Mesenchymal stem cell (in vitro differentiated cells and primary cell): Measurements from ENCODE around the gene GAL.

Source experiments
- DNase-seq: peaks from one replicate; pipeline ENCODE4 v3.0.0-alpha.2; 2013
- H2AFZ ChIP-seq: one replicate; pipeline ENCODE4 v1.6.1; 2013; ENCODE audit warnings: low read depth, mild to moderate bottlenecking, control low read depth, inconsistent platforms, low read length, moderate library complexity
- H2AK5ac ChIP-seq: 2 replicates; pipeline ENCODE4 v1.6.1; 2013; ENCODE audit warnings: low read length, moderate library complexity, mild to moderate bottlenecking, inconsistent platforms; ENCODE audit not compliant: severe bottlenecking
- H2BK120ac ChIP-seq: one replicate; pipeline ENCODE4 v1.6.1; 2013; ENCODE audit warnings: low read depth, mild to moderate bottlenecking, inconsistent platforms, low read length, moderate library complexity
- H2BK12ac ChIP-seq, 2 experiments: one replicate each; pipeline ENCODE4 v1.6.1; 2013; ENCODE audit warnings: inconsistent platforms in 2 of 2, low read length in 2 of 2, mild to moderate bottlenecking in 2 of 2, moderate library complexity in 2 of 2, control low read depth in 1 of 2
- H2BK15ac ChIP-seq: one replicate; pipeline ENCODE4 v1.6.1; 2013; ENCODE audit warnings: mild to moderate bottlenecking, low read depth, inconsistent platforms; ENCODE audit not compliant: poor library complexity, severe bottlenecking
- H2BK5ac ChIP-seq: 2 replicates; pipeline ENCODE4 v1.6.1; 2013; ENCODE audit warnings: low read depth, mild to moderate bottlenecking, low read length, control low read depth, inconsistent platforms; ENCODE audit not compliant: poor library complexity, severe bottlenecking
- H3K14ac ChIP-seq, 2 experiments: one replicate each; pipeline ENCODE4 v1.6.1; 2013; ENCODE audit warnings: inconsistent platforms in 2 of 2, low read length in 2 of 2, control low read depth in 1 of 2, mild to moderate bottlenecking in 1 of 2, moderate library complexity in 1 of 2
- H3K18ac ChIP-seq, 2 experiments: one replicate each; pipeline ENCODE4 v1.6.1; 2013; ENCODE audit warnings: inconsistent platforms in 2 of 2, low read length in 2 of 2, control low read depth in 1 of 2, low read depth in 1 of 2, mild to moderate bottlenecking in 1 of 2
- H3K23ac ChIP-seq, 2 experiments: one replicate each; pipeline ENCODE4 v1.6.1; 2013; ENCODE audit warnings: inconsistent platforms in 2 of 2, low read length in 2 of 2, mild to moderate bottlenecking in 2 of 2, moderate library complexity in 2 of 2, control low read depth in 1 of 2
- H3K27ac ChIP-seq: 2 replicates; pipeline ENCODE4 v1.5.1; 2013; ENCODE audit warnings: mild to moderate bottlenecking, moderate library complexity, low read length, control low read depth, inconsistent platforms; ENCODE audit not compliant: poor library complexity, severe bottlenecking
- H3K27me3 ChIP-seq, 2 experiments: 2 replicates each; pipeline versions ENCODE4 v1.6.1 to v1.7.0; 2013; ENCODE audit warnings: low read length in 2 of 2, mild to moderate bottlenecking in 2 of 2, moderate library complexity in 2 of 2, control low read depth in 1 of 2, inconsistent platforms in 1 of 2; ENCODE audit not compliant: control insufficient read depth in 1 of 2, insufficient read depth in 1 of 2
- H3K36me3 ChIP-seq, 2 experiments: 2 replicates each; pipeline versions ENCODE4 v1.6.1 to v1.7.0; 2013; ENCODE audit warnings: low read length in 2 of 2, control low read depth in 1 of 2, inconsistent platforms in 1 of 2, low read depth in 1 of 2, mild to moderate bottlenecking in 1 of 2; ENCODE audit not compliant: insufficient read depth in 2 of 2, control insufficient read depth in 1 of 2
- H3K4ac ChIP-seq, 2 experiments: one replicate each; pipeline ENCODE4 v1.6.1; 2013; ENCODE audit warnings: inconsistent platforms in 2 of 2, low read length in 2 of 2, mild to moderate bottlenecking in 2 of 2, moderate library complexity in 2 of 2, control low read depth in 1 of 2, low read depth in 1 of 2
- H3K4me1 ChIP-seq: 2 replicates; pipeline ENCODE4 v1.6.1; 2013; ENCODE audit warnings: low read depth, low read length, control low read depth; ENCODE audit not compliant: control insufficient read depth, insufficient read depth
- H3K4me2 ChIP-seq: 2 replicates; pipeline ENCODE4 v1.6.1; 2013; ENCODE audit warnings: low read length, mild to moderate bottlenecking, inconsistent platforms; ENCODE audit not compliant: poor library complexity, severe bottlenecking
- H3K4me3 ChIP-seq, 2 experiments: 2 replicates each; pipeline versions ENCODE4 v1.5.1 to v1.7.0; 2013; ENCODE audit warnings: low read length in 2 of 2, mild to moderate bottlenecking in 2 of 2, control low read depth in 1 of 2, low read depth in 1 of 2; ENCODE audit not compliant: insufficient read depth in 1 of 2
- H3K79me1 ChIP-seq: replicated peaks from 2 replicates; pipeline ENCODE4 v1.6.1; 2013; ENCODE audit warnings: mild to moderate bottlenecking, control low read depth, low read length, inconsistent platforms; ENCODE audit not compliant: poor library complexity, severe bottlenecking
- H3K9ac ChIP-seq: 2 replicates; pipeline ENCODE4 v1.7.0; 2013; ENCODE audit warnings: mild to moderate bottlenecking, low read length, moderate library complexity
- H3K9me3 ChIP-seq: 2 replicates; pipeline ENCODE4 v1.7.0; 2013; ENCODE audit warnings: mild to moderate bottlenecking, low read length; ENCODE audit not compliant: control insufficient read depth
- H4K8ac ChIP-seq: one replicate; pipeline ENCODE4 v1.6.1; 2013; ENCODE audit warnings: inconsistent platforms, mild to moderate bottlenecking, low read length, moderate library complexity
- H4K91ac ChIP-seq: one replicate; pipeline ENCODE4 v1.6.1; 2013; ENCODE audit warnings: mild to moderate bottlenecking, low read length, inconsistent platforms
- WGBS: methylation state at CpG from one replicate; pipeline ENCODE4 v1.1.7; 2013; ENCODE audit warnings: mixed read lengths; 5-methylcytosine and 5-hydroxymethylcytosine counted together

The GAL gene

GRCh38 chr11:68722143-68722542 lies 37.8 kb downstream of the GAL start:
- H3K23ac ChIP-seq = no peak overlapping the region
- DNase-seq = no peak
- H3K14ac ChIP-seq = no peak overlapping the region
- no peak overlapping the region for H3K4ac ChIP-seq
- no peak overlapping the region for H3K18ac ChIP-seq
- H4K91ac ChIP-seq = no peak overlapping the region
- no peaks in the 10 kb centered on the region for H3K4me1 ChIP-seq
- H4K8ac ChIP-seq = no peak overlapping the region
- H3K27ac ChIP-seq = no peak overlapping the region
- H2BK5ac ChIP-seq = no peak overlapping the region
- no peaks in the 10 kb centered on the region for H3K79me1 ChIP-seq
- H2BK15ac ChIP-seq = no peak overlapping the region
- no peak overlapping the region for H3K4me2 ChIP-seq
- H3K27me3 ChIP-seq = peaks cover 26 to 60% of the 10 kb centered on the region in 2 experiments
- H2BK12ac ChIP-seq = no peak overlapping the region
- H3K9ac ChIP-seq = no peak overlapping the region
- peaks cover 20% of the 10 kb centered on the region for H3K9me3 ChIP-seq
- H2BK120ac ChIP-seq = no peak overlapping the region
- no peak overlapping the region for H2AK5ac ChIP-seq
- no peak overlapping the region for H2AFZ ChIP-seq
- no peak overlapping the region for H3K4me3 ChIP-seq
- WGBS = no CpG with 5 or more reads among the region's 1 CpG
- H3K36me3 ChIP-seq = no peaks in the 10 kb centered on the region

GRCh38 chr11:68724293-68724692 lies 39.9 kb downstream of the GAL start:
- Histone ChIP-seq H3K9me3 (peaks cover 12% of the 10 kb centered on the region), H3K4me3 (no peak overlapping the region), H3K79me1 (no peaks in the 10 kb centered on the region), H2BK120ac (no peak overlapping the region), H3K27me3 (peaks cover 27 to 64% of the 10 kb centered on the region in 2 experiments), H2BK12ac (no peak overlapping the region), H3K18ac (no peak overlapping the region), H3K4me2 (no peak overlapping the region), H2BK15ac (no peak overlapping the region), H3K14ac (no peak overlapping the region), H3K4ac (no peak overlapping the region), H3K23ac (no peak overlapping the region), H2AK5ac (no peak overlapping the region), H2AFZ (no peak overlapping the region), H3K27ac (no peak overlapping the region), H4K8ac (no peak overlapping the region), H4K91ac (no peak overlapping the region), H3K36me3 (no peaks in the 10 kb centered on the region), H3K9ac (no peak overlapping the region), H2BK5ac (no peak overlapping the region), H3K4me1 (no peaks in the 10 kb centered on the region)
- no peak for DNase-seq
- WGBS = 86% methylated on average over 4 of the region's 4 CpGs

GRCh38 chr11:68727783-68728182 lies 43.4 kb downstream of the GAL start:
- H2BK12ac ChIP-seq = no peak overlapping the region
- H3K4me2 ChIP-seq = no peak overlapping the region
- no peak overlapping the region for H3K27ac ChIP-seq
- H3K14ac ChIP-seq = no peak overlapping the region
- no peak overlapping the region for H3K4me3 ChIP-seq
- H2BK5ac ChIP-seq = no peak overlapping the region
- 79% methylated on average over 6 of the region's 6 CpGs for WGBS
- no peaks in the 10 kb centered on the region for H3K36me3 ChIP-seq
- H3K9ac ChIP-seq = no peak overlapping the region
- no peaks in the 10 kb centered on the region for H3K79me1 ChIP-seq
- no peaks in the 10 kb centered on the region for H3K4me1 ChIP-seq
- no peak overlapping the region for H2AFZ ChIP-seq
- no peak overlapping the region for H3K23ac ChIP-seq
- H4K8ac ChIP-seq = no peak overlapping the region
- no peak overlapping the region for H4K91ac ChIP-seq
- H2AK5ac ChIP-seq = no peak overlapping the region
- H3K9me3 ChIP-seq = no peaks in the 10 kb centered on the region
- no peak overlapping the region for H3K18ac ChIP-seq
- H2BK15ac ChIP-seq = no peak overlapping the region
- H2BK120ac ChIP-seq = no peak overlapping the region
- peaks cover 35 to 82% of the 10 kb centered on the region in 2 experiments for H3K27me3 ChIP-seq
- no peak overlapping the region for H3K4ac ChIP-seq
- no peak for DNase-seq

- H2AK5ac ChIP-seq = no peak overlapping the region
- 89% methylated on average over 6 of the region's 7 CpGs for WGBS
- no peak overlapping the region for H2AFZ ChIP-seq
- no peak overlapping the region for H2BK5ac ChIP-seq
- no peak for DNase-seq
- H3K9ac ChIP-seq = no peak overlapping the region
- no peak overlapping the region for H2BK120ac ChIP-seq
- no peak overlapping the region for H4K91ac ChIP-seq
- no peaks in the 10 kb centered on the region for H3K79me1 ChIP-seq
- no peak overlapping the region for H3K27ac ChIP-seq
- H4K8ac ChIP-seq = no peak overlapping the region
- H3K9me3 ChIP-seq = no peaks in the 10 kb centered on the region
- H3K23ac ChIP-seq = no peak overlapping the region
- H3K14ac ChIP-seq = no peak overlapping the region
- no peak overlapping the region for H2BK15ac ChIP-seq
- H3K18ac ChIP-seq = no peak overlapping the region
- no peaks in the 10 kb centered on the region for H3K4me1 ChIP-seq
- peaks cover 30 to 89% of the 10 kb centered on the region in 2 experiments for H3K27me3 ChIP-seq
- no peak overlapping the region for H3K4me2 ChIP-seq
- H3K4me3 ChIP-seq = no peak overlapping the region
- no peak overlapping the region for H3K4ac ChIP-seq
- H2BK12ac ChIP-seq = no peak overlapping the region
- H3K36me3 ChIP-seq = no peaks in the 10 kb centered on the region
Measured at GRCh38 chr11:68734111-68734510, 49.8 kb downstream of the GAL start.
